NCI-H82 (cell line): Measurements from ENCODE around the gene COPZ2.
"Not testable (repeated sequence)": the region's sequence is repeated elsewhere in the genome, so short reads cannot be mapped to it uniquely, and the experiment has no call there.

Source experiments
- DNase-seq: peaks from one replicate; lab custom pipeline; 2025; lab: John Stamatoyannopoulos, UW

The COPZ2 gene

DNA sequence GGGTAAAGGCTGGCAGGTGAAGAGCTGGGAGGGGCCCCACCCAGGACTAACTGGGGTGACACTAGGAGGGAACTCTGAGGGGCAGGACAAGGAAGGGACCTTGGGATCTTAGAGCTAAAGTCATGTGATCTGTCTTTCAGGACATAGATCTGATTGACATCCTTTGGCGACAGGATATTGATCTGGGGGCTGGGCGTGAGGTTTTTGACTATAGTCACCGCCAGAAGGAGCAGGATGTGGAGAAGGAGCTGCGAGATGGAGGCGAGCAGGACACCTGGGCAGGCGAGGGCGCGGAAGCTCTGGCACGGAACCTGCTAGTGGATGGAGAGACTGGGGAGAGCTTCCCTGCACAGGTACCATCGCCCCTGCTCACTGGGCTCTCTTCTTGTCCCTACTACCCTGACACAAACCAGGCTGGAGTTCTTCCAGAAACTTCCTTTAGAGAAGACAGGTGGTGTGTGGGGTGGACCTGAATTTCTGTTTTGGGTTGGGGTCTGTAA, 18.7 kb upstream of the COPZ2 start:
- DNase-seq, result no peak

DNA sequence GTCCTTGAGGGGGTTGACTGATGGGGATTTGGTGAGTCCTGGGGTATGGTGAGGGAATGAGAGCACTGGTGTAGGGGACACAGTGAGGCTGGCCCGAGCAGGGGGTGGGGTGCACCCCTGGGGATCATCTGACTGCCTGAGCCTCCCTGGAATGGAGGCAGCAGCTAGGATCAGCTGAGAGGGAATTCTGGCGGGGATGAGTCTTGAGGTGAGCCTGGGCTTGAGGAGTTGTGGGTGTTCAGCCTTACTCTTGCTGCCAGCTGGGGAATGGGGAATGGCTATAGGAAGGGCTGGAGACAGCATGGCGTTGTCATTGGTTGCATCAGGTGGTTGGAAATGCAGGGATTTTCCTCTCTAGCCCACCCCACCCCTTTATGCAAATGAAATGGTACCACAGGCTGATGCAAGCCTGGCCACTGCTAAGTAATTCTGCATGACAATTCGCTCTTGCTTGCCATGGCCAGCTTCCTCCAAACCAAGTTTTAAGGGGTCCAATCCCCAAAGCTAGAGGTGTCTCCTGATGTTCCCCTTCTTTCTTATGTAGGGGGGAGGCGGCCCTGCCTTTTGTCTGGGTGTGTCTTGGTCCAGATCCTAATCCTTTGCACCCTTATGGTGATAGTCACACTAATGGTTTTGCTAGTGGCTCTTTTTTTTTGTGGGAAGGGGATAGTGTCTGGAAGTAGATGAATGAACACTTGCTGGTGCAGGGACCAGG, 18.1 kb upstream of the COPZ2 start:
- DNase-seq, result peak; percentile 59

DNA sequence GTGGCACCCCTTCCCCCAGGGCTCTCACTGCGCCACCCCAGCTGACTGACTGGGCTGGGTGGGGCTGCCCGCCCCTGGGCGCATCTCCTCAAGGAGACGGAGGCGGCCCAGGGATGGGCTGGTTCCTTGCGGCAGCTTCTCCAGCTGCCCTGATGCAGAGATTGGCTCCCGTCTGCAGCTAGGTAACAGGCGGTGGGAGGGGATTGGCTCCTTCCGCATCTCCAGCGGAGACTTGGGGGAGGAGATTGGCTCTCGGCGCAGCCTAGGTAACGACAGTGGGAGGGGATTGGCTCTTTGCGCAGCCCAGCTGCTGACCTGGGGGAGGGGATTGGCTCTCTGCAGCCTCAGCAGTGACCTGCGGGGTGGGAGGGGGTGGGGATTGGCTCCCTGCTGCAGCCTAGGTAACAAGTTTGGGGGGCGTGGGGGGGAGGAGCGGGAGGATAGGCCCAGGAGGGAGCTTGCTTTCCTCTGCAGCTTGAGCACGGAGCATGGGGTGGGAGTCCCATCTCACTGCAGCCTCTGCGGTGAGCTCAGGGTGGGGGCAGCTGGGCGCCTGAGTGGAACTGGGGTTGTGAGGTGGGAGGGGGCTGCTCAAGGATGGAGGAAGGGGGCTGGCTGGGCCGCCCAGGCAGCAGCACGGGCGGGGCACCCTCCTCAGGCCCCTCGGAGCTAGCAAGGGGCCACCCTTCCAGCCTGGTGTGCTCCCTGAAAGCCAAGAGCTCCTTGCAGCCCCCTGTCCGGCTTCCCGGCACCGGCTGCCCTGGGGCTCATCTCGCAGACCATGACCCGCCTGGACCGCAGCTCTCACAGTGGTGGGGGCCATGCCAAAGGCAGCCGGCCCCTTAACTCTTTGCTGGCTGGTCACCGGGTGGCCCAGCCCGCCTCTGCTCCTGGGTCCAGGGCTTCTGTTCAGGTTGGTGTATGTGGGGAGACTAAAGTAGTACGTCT, 16.9 kb upstream of the COPZ2 start:
- peak; percentile 99 for DNase-seq

GRCh38 chr17:48053758-48054237, 16.2 kb upstream of the COPZ2 start:
- DNase-seq, result no peak

GRCh38 chr17:48052956-48053757, 15.6 kb upstream of the COPZ2 start:
- DNase-seq, result peak; percentile 79

- peak; percentile 28 for DNase-seq
These were observed 14.3 kb upstream of the COPZ2 start for GRCh38 chr17:48051706-48052486.

GRCh38 chr17:48051283-48051682, 13.7 kb upstream of the COPZ2 start:
- no peak for DNase-seq

DNA sequence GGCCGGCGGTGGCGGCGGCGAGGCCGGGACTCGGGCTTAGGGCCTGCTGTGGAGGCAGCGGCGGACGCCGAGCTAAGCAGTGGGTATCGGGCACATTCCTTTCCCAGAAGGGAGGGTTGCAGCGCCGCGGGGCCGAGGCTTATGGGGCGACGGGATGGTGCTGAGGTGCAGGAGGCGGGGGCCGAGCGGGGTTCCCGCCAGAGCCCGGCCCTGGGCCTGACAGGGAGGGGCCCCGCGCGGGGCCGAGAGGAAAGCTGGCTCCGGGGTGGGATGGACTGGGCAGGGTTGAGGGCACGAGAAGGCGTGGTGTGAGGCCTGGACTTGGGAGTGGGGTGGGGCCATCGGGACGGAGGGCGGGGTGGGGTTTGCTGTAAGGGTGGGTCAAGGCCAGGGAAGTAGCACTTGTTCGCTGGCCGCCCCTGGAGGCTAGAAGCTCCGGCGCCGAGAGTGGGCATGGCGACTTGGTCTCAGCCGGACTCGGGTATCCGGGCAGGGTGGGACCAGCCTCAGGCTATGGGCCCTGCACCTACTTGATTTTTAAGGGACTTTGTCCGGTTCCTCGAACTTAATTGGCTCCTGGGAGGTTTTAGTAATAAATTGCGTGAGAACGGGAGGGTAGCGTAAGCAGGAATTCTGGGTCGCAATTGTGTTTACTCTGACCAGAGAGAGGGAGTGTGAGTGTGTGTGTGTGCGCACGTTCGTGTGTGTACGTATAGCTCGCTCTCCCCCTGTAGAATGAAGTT, 11.0 kb upstream of the COPZ2 start:
- peak; percentile 87 for DNase-seq

DNA sequence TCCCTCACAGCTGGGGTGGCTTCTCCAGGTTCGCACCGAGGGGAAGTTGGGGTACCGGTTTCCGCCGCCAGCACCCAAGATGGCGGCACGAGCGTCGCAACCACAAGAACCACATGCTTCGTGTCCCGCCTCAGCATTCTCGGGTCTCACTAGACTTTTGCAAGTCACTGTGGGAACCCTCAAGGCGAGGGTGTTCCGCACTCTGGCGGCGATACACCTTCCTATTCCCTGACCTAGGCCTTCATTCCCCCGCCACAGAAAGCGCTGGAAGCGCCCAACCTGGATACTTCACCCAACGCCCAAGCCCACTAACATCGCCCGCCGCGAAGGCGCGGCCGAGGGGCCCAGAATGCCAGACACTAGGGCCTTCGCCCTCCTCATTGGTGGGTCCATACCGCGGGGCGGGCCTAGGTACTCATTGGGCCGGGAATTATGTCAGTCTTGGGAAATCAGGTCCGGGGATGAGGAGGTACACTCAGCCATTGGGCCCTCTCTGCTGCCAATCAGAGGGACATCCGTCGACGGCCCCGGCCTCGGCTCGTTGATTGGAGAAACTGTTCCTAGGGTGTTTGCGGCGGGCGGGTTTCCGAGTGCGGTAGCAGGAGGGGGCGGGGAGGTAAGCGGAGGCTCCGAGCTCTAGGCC, 10.3 kb upstream of the COPZ2 start, which contains the start of gene NFE2L1:
NFE2L1 (plus strand) TSS at position 619 of the 643 bp plus-strand sequence. CDS start 2,760 bp downstream, outside the sequence.
- DNase-seq, result peak; percentile 100

GRCh38 chr17:48047113-48047740, 9.6 kb upstream of the COPZ2 start:
- peak; percentile 43 for DNase-seq

- no peak for DNase-seq
These were observed 8.7 kb upstream of the COPZ2 start for GRCh38 chr17:48046296-48046695.

- peak; percentile 54 for DNase-seq
These were observed 7.9 kb upstream of the COPZ2 start for GRCh38 chr17:48045316-48046001.

DNA sequence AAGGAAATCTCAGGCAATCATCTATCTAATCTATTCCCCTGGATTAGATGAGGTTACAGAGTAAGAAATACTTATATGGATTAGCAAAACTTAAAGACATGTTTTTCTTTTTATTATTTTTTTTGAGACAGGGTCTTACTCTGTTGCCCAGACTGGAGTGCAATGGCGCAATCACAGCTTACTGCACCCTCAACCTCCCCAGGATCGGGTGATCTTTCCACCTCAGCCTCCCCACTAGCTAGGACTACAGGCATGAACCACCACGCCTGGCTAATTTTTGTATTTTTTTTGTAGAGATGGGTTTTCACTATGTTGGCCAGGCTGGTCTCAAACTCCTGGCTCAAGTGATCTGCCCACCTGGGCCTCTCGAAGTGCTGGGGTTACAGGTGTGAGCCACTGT, 7.3 kb upstream of the COPZ2 start:
- no peak for DNase-seq

- DNase-seq, result peak; percentile 45
These were observed 5.6 kb upstream of the COPZ2 start for GRCh38 chr17:48043176-48043575.

DNA sequence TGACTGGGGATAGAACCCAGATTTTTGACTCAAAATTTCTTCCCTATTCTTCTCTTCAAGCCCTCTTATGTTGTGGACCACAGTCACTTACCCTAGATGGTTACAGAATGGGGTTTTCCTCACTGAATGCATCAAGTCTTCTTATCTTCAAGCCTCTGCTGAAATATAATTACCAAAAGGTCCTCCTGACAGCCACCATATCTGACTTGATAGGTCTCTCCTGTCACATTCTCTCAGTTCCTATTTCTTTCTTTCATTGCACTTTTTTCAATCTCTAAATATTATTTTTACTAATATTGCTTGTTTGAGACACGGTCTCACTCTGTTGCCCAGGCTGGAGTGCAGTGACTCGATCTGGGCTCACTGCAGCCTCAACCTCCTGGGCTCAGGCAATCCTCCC, 1.1 kb upstream of the COPZ2 start:
- no peak for DNase-seq

GRCh38 chr17:48037838-48038323, 284 bp upstream of the COPZ2 start:
- no peak for DNase-seq

- no peak for DNase-seq
These were observed 933 bp downstream of the COPZ2 start for GRCh38 chr17:48036693-48037035.

DNA sequence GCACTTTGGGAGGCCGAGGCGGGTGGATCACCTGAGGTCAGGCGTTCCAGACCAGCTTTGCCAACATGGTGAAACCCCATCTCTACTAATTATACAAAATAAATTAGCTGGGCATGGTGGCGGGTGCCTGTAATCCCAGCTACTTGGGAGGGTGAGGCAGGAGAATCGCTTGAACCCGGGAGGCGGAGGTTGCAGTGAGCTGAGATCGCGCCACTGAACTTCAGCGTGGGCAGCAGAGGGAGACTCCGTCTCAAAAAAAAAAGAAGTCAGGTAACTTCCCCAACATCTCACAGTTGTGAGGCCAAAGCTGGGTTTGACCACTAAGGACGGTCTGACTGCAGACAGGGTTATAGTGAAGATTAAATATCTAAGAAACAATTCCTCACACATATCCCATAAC, 2.9 kb downstream of the COPZ2 start:
- DNase-seq, result not testable (repeated sequence)

GRCh38 chr17:48031966-48032365, 5.6 kb downstream of the COPZ2 start:
- no peak for DNase-seq
